ENCODE measurements around the gene SYVN1.

DNA sequence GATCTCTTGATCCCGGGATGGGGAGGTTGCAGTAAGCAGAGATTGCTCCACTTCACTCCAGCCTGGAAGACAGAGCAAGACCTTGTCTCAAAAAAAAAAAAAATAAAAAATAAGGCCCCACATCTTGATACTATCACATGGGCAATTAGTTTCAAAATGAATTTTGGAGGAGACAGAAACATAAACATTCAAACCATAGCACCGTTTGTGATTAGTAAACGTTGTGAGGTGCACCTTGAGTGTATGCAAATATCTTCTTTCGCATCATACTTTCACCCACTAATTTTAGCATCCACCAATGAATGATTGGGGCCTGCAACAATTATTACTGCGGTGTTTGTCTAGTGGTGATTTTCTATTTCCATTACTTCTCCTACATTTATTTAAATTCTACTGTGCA is 24.7 kb upstream of the SYVN1 start:
- TF ChIP-seq, protein P1, sequence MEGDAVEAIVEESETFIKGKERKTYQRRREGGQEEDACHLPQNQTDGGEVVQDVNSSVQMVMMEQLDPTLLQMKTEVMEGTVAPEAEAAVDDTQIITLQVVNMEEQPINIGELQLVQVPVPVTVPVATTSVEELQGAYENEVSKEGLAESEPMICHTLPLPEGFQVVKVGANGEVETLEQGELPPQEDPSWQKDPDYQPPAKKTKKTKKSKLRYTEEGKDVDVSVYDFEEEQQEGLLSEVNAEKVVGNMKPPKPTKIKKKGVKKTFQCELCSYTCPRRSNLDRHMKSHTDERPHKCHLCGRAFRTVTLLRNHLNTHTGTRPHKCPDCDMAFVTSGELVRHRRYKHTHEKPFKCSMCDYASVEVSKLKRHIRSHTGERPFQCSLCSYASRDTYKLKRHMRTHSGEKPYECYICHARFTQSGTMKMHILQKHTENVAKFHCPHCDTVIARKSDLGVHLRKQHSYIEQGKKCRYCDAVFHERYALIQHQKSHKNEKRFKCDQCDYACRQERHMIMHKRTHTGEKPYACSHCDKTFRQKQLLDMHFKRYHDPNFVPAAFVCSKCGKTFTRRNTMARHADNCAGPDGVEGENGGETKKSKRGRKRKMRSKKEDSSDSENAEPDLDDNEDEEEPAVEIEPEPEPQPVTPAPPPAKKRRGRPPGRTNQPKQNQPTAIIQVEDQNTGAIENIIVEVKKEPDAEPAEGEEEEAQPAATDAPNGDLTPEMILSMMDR (IDR thresholded peaks at IDR 0.05), result no peak
- TF ChIP-seq POLR2A (IDR thresholded peaks at IDR 0.05), result no peak
